Activated CD4-positive, CD25-positive, alpha-beta regulatory T cell treated with anti-CD3 and anti-CD28 coated beads, Interleukin-2, amount 50 U/mL, for 72 hours (primary cell): ENCODE data around the gene CACNB4.
"Not testable (repeated sequence)": the region's sequence is repeated elsewhere in the genome, so short reads cannot be mapped to it uniquely, and the experiment has no call there.

Source experiments
- DNase-seq: peaks from one replicate; pipeline ENCODE4 v3.0.0; 2021

Gene CACNB4

DNA sequence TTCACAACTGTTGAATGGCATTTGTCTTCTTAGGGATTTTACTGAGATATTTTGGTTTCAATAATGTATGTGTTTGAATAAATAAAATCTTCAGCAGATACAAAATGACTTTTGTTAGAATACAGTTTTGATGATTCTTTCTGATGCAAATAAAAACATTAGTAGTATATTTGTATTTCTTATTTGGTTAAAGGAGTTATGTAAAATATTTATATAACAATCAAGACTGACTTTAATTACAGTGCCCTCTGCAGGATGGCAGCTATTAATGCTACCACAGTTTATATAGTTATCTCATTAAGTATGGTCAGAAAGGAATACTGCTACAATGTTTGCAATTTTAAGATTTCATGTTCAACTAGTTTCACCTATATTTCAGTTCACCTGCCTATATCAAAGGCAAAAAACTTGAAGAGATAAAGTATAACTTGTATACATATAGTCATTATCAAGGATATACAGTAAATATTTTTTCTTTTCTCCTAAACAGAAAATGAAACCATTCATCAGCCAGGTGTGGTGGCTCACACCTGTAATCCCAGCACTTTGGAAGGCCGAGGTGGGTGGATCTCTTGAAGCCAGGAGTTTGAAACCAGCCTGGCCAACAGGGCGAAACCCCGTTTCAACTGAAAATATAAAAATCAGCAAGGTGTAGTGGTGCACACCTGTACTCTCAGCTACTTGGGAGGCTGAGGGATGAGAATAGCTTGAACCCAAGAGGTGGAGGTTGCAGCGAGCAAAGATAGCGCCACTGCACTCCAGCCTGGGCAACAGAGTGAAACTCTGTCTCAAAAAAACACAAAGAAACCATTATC is 290.4 kb downstream of the CACNB4 start:
- DNase-seq = no peak

GRCh38 chr2:151805961-151806360 is 292.9 kb downstream of the CACNB4 start:
- DNase-seq = no peak

GRCh38 chr2:151805343-151805742 is 293.5 kb downstream of the CACNB4 start:
- no peak for DNase-seq

GRCh38 chr2:151803811-151804210 is 295.0 kb downstream of the CACNB4 start:
- DNase-seq = no peak

DNA sequence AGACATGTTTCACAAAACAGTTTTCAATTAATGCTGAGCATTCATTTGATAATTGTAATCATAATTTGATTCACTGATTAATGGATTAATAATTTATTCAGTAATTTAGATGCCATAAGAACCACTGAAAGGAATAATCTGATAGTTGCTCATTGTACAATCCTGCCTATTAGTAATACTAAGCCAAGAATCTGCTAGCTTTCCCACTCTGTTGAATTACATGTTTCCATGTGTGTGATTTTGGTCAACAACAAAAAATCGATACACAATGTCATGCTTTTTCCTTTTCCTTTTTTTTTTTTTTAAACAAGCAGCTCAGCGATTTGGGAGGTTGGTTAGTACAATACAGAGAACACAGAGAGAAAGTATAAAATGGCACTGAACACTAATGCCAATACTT is 296.5 kb downstream of the CACNB4 start:
- DNase-seq = no peak

- DNase-seq = no peak
Observed at GRCh38 chr2:151799886-151800292, 299.0 kb downstream of the CACNB4 start.

GRCh38 chr2:151796774-151797173 is 302.1 kb downstream of the CACNB4 start:
- no peak for DNase-seq

DNA sequence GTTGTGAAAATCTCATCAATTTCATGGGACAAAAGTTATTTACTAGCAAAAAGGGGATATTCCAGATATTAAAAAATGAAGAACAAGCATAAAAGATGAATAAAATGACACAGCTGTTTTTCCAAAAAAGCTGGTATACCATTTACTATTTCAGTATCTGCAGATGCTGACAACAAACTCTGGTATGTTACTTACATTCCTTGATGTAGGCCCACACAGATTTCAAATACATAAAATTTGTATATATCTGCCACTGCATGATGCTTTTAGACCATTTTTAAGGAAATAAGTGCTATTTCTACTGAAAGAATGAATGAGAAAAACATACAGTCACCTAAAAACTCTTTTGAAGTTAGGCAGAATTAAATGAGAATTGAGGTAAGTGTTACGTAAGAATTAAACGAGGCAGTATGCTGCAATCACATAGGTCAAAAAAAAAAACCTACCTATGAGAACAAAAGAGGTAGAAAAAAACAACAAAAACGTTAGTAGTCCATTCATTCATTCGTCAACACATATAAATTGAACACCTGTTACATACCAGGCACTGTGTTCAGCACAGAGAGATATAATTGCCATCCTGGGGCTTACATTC is 303.1 kb downstream of the CACNB4 start:
- no peak for DNase-seq

DNA sequence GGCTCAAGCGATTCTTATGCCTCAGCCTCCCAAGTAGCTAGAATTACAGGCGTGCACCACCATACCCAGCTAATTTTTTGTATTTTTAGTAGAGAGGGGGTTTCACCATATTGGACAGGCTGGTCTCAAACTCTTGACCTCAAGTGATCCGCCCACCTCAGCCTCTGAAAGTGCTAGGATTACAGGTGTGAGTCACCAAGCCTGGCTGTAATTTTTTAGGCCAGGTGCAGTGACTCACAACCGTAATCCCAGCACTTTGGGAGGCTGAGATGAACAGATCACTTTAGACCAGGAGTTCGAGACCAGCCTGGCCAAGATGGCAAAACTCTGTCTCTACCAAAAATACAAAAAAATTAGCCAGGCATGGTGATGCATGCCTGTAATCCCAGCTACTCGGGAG is 304.4 kb downstream of the CACNB4 start:
- DNase-seq = not testable (repeated sequence)

- no peak for DNase-seq
Observed at GRCh38 chr2:151793123-151793522, 305.7 kb downstream of the CACNB4 start.

- no peak for DNase-seq
Observed at GRCh38 chr2:151792589-151792988, 306.3 kb downstream of the CACNB4 start.

DNA sequence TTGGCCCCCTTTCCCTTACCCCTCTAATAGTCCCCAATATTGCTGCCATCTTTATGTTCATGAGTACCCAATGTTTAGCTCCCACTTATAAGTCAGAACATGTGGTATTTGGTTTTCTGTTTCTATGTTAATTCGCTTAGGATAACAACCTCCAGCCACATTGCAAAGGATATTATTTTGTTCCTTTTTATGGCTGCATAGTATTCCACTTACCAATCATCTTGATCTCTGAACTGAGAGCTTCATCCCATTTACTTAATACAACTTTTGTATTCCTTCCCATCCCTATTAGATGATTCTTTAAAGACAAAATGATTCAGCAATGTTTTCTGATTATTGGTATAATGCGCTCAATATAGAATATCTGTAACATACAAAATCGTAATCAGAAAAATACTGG is 307.3 kb downstream of the CACNB4 start:
- DNase-seq = no peak

- no peak for DNase-seq
Observed at GRCh38 chr2:151790689-151791088, 308.2 kb downstream of the CACNB4 start.

DNA sequence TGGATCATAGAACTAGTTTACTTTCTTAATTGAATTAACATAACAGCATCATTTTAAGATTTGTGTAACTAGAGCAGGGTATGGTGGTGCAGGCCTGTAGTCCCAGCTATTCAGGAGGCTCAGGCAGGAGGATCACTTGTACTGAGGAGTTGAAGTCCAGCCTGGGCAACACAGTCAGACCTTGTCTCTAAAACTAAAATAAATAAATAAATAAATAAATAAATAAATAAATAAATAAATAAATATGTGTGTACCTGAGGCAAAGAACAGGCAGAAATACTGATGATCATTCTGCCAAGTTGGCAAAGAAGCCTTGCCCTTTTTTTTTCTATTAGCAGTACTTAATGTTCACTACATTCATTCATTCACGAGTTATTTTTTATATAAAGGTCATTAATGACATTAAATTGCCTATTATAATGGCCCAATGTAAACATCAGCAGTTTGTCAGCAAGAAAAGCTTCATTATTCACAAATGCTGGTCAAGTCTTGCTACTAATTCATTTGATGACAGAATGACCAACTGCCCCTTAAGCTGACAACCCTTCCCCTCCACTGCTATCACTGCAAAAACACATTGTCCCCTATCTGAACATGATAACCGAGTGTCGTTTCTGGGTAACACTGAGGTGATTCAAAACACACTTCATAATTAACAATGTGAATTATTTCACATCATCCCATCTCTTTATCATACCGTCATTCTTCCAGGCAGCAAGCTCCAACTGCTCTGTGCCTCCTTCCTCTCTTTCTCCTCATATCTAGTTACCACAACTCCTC is 309.6 kb downstream of the CACNB4 start:
- DNase-seq = no peak

- no peak for DNase-seq
Observed at GRCh38 chr2:151786483-151786882, 312.4 kb downstream of the CACNB4 start.

- no peak for DNase-seq
Observed at GRCh38 chr2:151786077-151786476, 312.8 kb downstream of the CACNB4 start.

GRCh38 chr2:151783133-151783520 is 315.7 kb downstream of the CACNB4 start:
- DNase-seq = no peak
